Hepatocyte (in vitro differentiated cells): ENCODE measurements around the gene DOCK4. TPM values are rescaled to one million over a fixed set of nuclear protein-coding genes. Genes with fewer than 3 reads are reported as not detected.

Experiments
- DNase-seq: peaks from one replicate; pipeline ENCODE4 v3.0.0-alpha.2; 2016; ENCODE audit warnings: low spot score
- H2AFZ ChIP-seq: fragments of 200-600 bp; sonication (generic); 2 replicates; pipeline ENCODE4 v1.6.0; 2016; ENCODE audit warnings: antibody characterized with exemption, mild to moderate bottlenecking
- H3K27ac ChIP-seq: fragments of 200-600 bp; sonication (generic); 2 replicates; pipeline ENCODE4 v1.5.1; 2016; ENCODE audit warnings: mild to moderate bottlenecking
- H3K27me3 ChIP-seq: fragments of 200-600 bp; sonication (generic); 2 replicates; pipeline ENCODE4 v1.6.1; 2016
- H3K36me3 ChIP-seq: fragments of 200-600 bp; sonication (generic); replicated peaks from 2 replicates; pipeline ENCODE4 v1.5.1; 2016; ENCODE audit warnings: low read depth; ENCODE audit not compliant: insufficient read depth
- H3K4me1 ChIP-seq: fragments of 200-600 bp; sonication (generic); 2 replicates; pipeline ENCODE4 v1.5.1; 2016; ENCODE audit warnings: mild to moderate bottlenecking, moderate library complexity; ENCODE audit not compliant: insufficient read depth
- H3K4me2 ChIP-seq: fragments of 200-600 bp; sonication (generic); 2 replicates; pipeline ENCODE4 v1.6.0; 2016
- H3K4me3 ChIP-seq: fragments of 200-600 bp; sonication (generic); 2 replicates; pipeline ENCODE4 v1.5.1; 2016; ENCODE audit warnings: mild to moderate bottlenecking
- H3K79me2 ChIP-seq: fragments of 200-600 bp; sonication (generic); 2 replicates; pipeline ENCODE4 v1.6.0; 2017; ENCODE audit warnings: mild to moderate bottlenecking
- H3K9me2 ChIP-seq: fragments of 200-600 bp; sonication (generic); replicated peaks from 2 replicates; pipeline ENCODE4 v1.6.0; 2017; ENCODE audit warnings: mild to moderate bottlenecking; ENCODE audit not compliant: insufficient read depth
- H3K9me3 ChIP-seq: fragments of 200-600 bp; sonication (generic); 2 replicates; pipeline ENCODE4 v1.5.1; 2016; ENCODE audit warnings: low read depth, mild to moderate bottlenecking
- H4K20me1 ChIP-seq: fragments of 200-600 bp; sonication (generic); 2 replicates; pipeline ENCODE4 v1.6.0; 2016; ENCODE audit warnings: mild to moderate bottlenecking; ENCODE audit not compliant: insufficient read depth, poor library complexity, severe bottlenecking
- EZH2 ChIP-seq: fragments of 200-600 bp; sonication (generic); IDR thresholded peaks from 2 replicates; pipeline ENCODE4 v1.6.1; 2016; ENCODE audit warnings: antibody characterized with exemption, mild to moderate bottlenecking, borderline replicate concordance
- EZH2phosphoT487 ChIP-seq: fragments of 200-600 bp; sonication (generic); IDR thresholded peaks from one replicate; pipeline ENCODE4 v1.6.1; 2018; ENCODE audit warnings: antibody characterized with exemption, mild to moderate bottlenecking, low read depth, moderate library complexity; ENCODE audit not compliant: unreplicated experiment, severe bottlenecking
- WGBS: methylation state at CpG from one replicate; pipeline ENCODE4 v1.1.6; 2016; ENCODE audit warnings: low lambda C conversion rate; ENCODE audit errors: missing lambda C conversion rate; 5-methylcytosine and 5-hydroxymethylcytosine counted together
- polyA plus RNA-seq: library from polyadenylated mRNA; unstranded; fragments of >200 nt; fragmentation: Nextera tagmentation; extraction: Ambion mirVana; gene quantifications from 2 replicates; pipeline ENCODE4 v1.2.1, GENCODE V29; 2016
- total RNA-seq: library from RNA; depleted of rRNA; stranded (reverse); fragments of >200 nt; gene quantifications from 2 replicates; pipeline ENCODE4 v1.2.3, GENCODE V29; 2014
- TF ChIP-seq, protein P1 (sequence below): fragments of 200-600 bp; sonication (generic); IDR thresholded peaks from 2 replicates; pipeline ENCODE4 v1.5.1; 2016; ENCODE audit warnings: antibody characterized with exemption, mild to moderate bottlenecking; ENCODE audit not compliant: poor library complexity

Gene DOCK4
- total and polyA plus RNA-seq, 2 experiments from 2014 or later: 4.4 to 22.9 TPM

- no peaks in the 10 kb centered on the region for H3K36me3 ChIP-seq
- H4K20me1 ChIP-seq: no peaks in the 10 kb centered on the region
- H3K4me2 ChIP-seq: no peak overlapping the region
- H3K9me2 ChIP-seq: no peaks in the 10 kb centered on the region
- TF ChIP-seq EZH2phosphoT487 (no peak), EZH2 (no peak)
- TF ChIP-seq, protein P1, sequence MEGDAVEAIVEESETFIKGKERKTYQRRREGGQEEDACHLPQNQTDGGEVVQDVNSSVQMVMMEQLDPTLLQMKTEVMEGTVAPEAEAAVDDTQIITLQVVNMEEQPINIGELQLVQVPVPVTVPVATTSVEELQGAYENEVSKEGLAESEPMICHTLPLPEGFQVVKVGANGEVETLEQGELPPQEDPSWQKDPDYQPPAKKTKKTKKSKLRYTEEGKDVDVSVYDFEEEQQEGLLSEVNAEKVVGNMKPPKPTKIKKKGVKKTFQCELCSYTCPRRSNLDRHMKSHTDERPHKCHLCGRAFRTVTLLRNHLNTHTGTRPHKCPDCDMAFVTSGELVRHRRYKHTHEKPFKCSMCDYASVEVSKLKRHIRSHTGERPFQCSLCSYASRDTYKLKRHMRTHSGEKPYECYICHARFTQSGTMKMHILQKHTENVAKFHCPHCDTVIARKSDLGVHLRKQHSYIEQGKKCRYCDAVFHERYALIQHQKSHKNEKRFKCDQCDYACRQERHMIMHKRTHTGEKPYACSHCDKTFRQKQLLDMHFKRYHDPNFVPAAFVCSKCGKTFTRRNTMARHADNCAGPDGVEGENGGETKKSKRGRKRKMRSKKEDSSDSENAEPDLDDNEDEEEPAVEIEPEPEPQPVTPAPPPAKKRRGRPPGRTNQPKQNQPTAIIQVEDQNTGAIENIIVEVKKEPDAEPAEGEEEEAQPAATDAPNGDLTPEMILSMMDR: no peak
- H2AFZ ChIP-seq: no peak overlapping the region
- H3K27me3 ChIP-seq: no peaks in the 10 kb centered on the region
- H3K4me3 ChIP-seq: no peak overlapping the region
- H3K4me1 ChIP-seq: peaks cover 13% of the 10 kb centered on the region
- no peaks in the 10 kb centered on the region for H3K9me3 ChIP-seq
- H3K27ac ChIP-seq: no peak overlapping the region
- 82% methylated on average over 4 of the region's 4 CpGs for WGBS
- DNase-seq: no peak
- H3K79me2 ChIP-seq: no peaks in the 10 kb centered on the region
These were observed 361.1 kb downstream of the DOCK4 start for GRCh38 chr7:111844904-111845671.

DNA sequence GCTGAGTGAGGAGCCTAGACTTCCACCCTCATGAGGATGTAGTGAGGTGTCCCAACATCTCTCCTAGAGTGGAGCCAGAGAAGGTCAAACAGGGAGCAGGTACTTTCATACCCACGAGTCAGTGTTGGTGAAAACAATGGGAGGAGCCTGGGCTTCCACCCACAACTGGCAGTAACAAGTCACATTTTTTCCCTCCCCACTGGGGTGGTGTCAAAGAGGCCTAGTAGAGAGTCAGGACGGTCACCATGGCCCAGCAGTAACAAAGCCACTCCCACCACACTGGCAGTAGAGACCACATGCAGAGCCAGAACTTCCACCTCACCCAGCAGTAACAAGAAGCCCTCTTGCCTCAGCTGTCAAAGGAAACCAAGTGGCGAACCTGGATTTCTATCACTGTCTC, 363.7 kb downstream of the DOCK4 start:
- no peak for TF ChIP-seq EZH2
- TF ChIP-seq EZH2phosphoT487: no peak
- TF ChIP-seq, protein P1: no peak
- Histone ChIP-seq H3K4me2 (no peak overlapping the region), H3K27me3 (no peaks in the 10 kb centered on the region), H4K20me1 (no peaks in the 10 kb centered on the region), H2AFZ (no peak overlapping the region), H3K9me2 (no peaks in the 10 kb centered on the region), H3K4me1 (peaks cover 13% of the 10 kb centered on the region), H3K27ac (no peak overlapping the region), H3K4me3 (no peak overlapping the region), H3K36me3 (no peaks in the 10 kb centered on the region), H3K79me2 (no peaks in the 10 kb centered on the region), H3K9me3 (no peaks in the 10 kb centered on the region)
- no peak for DNase-seq
- 75% methylated on average over 3 of the region's 3 CpGs for WGBS

DNA sequence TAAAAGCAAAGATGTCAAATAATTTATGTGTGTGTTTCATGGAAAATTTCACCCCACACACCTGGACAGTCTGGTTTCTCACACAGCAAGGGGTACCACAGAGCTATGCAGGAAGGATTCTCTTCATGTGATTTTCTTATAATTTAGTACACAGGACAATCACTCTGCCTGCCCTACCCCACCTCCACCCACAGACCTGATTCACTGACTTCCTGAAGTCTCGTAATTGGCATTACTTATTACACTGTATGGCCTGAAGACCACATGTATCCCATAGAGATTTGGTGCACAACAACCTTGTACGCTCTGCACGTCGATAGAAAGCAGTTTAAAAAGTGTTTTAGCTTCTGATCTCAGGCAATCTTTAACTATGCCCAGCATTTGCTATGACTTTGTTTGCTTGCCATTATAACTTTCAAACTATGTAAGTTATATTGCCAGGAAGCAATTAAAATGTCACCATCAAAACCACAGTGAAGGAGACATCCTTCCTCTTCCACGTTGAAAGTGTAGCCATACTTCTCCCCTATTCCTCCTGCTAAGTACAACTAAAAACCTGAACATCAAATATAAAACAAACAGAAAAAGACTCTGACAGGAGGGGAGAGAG, 364.5 kb downstream of the DOCK4 start:
- Histone ChIP-seq H3K4me2 (no peak overlapping the region), H3K27me3 (no peaks in the 10 kb centered on the region), H3K4me1 (peaks cover 13% of the 10 kb centered on the region), H3K36me3 (no peaks in the 10 kb centered on the region), H3K27ac (no peak overlapping the region), H3K4me3 (no peak overlapping the region), H3K79me2 (no peaks in the 10 kb centered on the region), H4K20me1 (no peaks in the 10 kb centered on the region), H3K9me3 (no peaks in the 10 kb centered on the region), H2AFZ (no peak overlapping the region), H3K9me2 (no peaks in the 10 kb centered on the region)
- DNase-seq: no peak
- TF ChIP-seq EZH2 (no peak), EZH2phosphoT487 (no peak)
- TF ChIP-seq, protein P1: no peak
- 58% methylated on average over 5 of the region's 5 CpGs for WGBS
